ENCODE results near the gene ASL. TPM values are rescaled to one million over a fixed set of nuclear protein-coding genes. Genes with fewer than 3 reads are reported as not detected.

Gene ASL
- total and polyA plus RNA-seq, 4 donors, result 24.9 to 85.1 (median 58.4) TPM

DNA sequence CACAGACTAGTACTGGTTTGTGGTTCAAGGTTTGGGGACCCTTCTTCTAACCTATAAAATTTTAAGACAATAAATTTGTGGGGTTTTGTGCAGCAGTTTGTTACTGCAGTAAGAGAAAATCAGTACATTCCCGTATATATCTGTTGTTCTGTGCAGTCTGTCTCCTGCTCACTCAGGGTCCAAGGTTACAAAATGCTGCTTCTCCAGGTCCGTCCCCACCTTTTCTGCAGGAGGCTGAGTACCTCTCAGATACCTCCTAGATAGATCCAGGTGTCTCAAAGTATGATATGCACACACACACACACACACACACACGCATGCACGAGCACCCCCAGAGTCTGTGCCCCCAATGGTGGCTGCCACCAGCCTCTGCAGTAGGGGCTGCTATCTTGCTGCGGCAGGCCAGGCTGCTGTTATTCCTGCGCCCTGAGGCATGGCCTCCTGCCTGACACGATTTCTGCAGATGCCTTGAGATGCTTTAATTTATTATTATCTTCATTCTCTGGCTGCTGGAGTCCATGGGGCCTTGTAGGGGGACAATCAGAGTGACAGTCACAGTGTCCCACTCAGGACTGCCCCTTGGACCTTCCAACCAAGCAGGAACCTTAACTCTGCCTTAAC lies 25.2 kb upstream of the ASL start:
- ATAC-seq (ENCODE audit: insufficient read depth, low FRiP score) (peak; percentile 10), DNase-seq (no peak)
- 73 to 81% methylated on average over 7 of the region's 7 CpGs for WGBS, 2 donors

DNA sequence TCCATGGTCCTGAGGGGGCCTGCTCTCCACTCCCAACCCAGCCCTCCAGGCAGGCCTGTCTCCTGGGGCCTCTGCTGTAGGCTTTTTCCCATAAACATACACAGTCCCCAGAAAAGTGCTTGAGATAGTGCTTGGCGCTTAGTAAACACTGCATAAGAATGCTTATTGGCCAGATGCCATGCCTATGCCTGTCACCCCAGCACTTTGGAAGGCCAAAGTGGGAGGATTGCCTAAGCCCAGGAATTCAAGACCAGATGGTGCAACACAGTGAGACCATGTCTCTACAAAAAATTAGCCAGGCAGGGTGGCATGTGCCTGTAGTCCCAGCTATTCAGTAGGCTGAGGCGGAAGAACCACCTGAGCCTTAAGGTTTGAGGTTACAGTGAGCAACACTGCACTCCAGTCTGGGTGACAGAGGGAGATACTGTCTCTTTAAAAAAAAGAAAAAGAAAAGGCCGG lies 24.6 kb upstream of the ASL start:
- DNase-seq, result peak; percentile 83 to 91 (median 88)
- Histone ChIP-seq H3K27me3 (ENCODE audit: control insufficient read depth in 3 of 3, insufficient read depth in 3 of 3, low read length in 2 of 3) (no peaks in the 10 kb centered on the region), H3K9me3 (ENCODE audit: control insufficient read depth in 4 of 4, insufficient read depth in 3 of 4, low read length in 3 of 4) (no peaks in the 10 kb centered on the region), H3K36me3 (ENCODE audit: control insufficient read depth in 4 of 4, insufficient read depth in 4 of 4, low read length in 4 of 4) (no peaks in the 10 kb centered on the region), H3K9ac (ENCODE audit: insufficient read depth in 1 of 2, low read length in 2 of 2) (peak overlapping the region in 1 of 2 donors; percentile 16), H3K27ac (ENCODE audit: low read depth in 1 of 2, low read length in 1 of 2) (peak overlapping the region in 1 of 2 donors; percentile 75), H3K4me3 (no peak overlapping the region), H3K4me1 (ENCODE audit: control insufficient read depth in 5 of 5, insufficient read depth in 5 of 5, low read length in 5 of 5) (peaks cover 0 to 10% (median 0%) of the 10 kb centered on the region in 5 donors)
- TF ChIP-seq, protein P1, sequence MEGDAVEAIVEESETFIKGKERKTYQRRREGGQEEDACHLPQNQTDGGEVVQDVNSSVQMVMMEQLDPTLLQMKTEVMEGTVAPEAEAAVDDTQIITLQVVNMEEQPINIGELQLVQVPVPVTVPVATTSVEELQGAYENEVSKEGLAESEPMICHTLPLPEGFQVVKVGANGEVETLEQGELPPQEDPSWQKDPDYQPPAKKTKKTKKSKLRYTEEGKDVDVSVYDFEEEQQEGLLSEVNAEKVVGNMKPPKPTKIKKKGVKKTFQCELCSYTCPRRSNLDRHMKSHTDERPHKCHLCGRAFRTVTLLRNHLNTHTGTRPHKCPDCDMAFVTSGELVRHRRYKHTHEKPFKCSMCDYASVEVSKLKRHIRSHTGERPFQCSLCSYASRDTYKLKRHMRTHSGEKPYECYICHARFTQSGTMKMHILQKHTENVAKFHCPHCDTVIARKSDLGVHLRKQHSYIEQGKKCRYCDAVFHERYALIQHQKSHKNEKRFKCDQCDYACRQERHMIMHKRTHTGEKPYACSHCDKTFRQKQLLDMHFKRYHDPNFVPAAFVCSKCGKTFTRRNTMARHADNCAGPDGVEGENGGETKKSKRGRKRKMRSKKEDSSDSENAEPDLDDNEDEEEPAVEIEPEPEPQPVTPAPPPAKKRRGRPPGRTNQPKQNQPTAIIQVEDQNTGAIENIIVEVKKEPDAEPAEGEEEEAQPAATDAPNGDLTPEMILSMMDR (IDR thresholded peaks at IDR 0.05; ENCODE audit: control extremely low read depth, extremely low read depth), result no peak
- WGBS, 2 donors, result 62 to 78% methylated on average over 3 of the region's 3 CpGs
- ATAC-seq (ENCODE audit: insufficient read depth, low FRiP score), result peak; percentile 90

More for the DNA sequence above, 25.2 kb upstream of the ASL start:
- peak overlapping the region in 1 of 2 donors; percentile 16 for H3K9ac ChIP-seq (ENCODE audit: insufficient read depth in 1 of 2, low read length in 2 of 2)
- TF ChIP-seq, protein P1 (IDR thresholded peaks at IDR 0.05; ENCODE audit: control extremely low read depth, extremely low read depth), result no peak
- H3K36me3 ChIP-seq (ENCODE audit: control insufficient read depth in 4 of 4, insufficient read depth in 4 of 4, low read length in 4 of 4), result no peaks in the 10 kb centered on the region
- no peaks in the 10 kb centered on the region for H3K27me3 ChIP-seq (ENCODE audit: control insufficient read depth in 3 of 3, insufficient read depth in 3 of 3, low read length in 2 of 3)
- H3K4me1 ChIP-seq (ENCODE audit: control insufficient read depth in 5 of 5, insufficient read depth in 5 of 5, low read length in 5 of 5), result peaks cover 0 to 10% (median 0%) of the 10 kb centered on the region in 5 donors
- H3K4me3 ChIP-seq, result no peak overlapping the region
- H3K27ac ChIP-seq (ENCODE audit: low read depth in 1 of 2, low read length in 1 of 2), result peak overlapping the region in 1 of 2 donors; percentile 75
- H3K9me3 ChIP-seq (ENCODE audit: control insufficient read depth in 4 of 4, insufficient read depth in 3 of 4, low read length in 3 of 4), result no peaks in the 10 kb centered on the region

DNA sequence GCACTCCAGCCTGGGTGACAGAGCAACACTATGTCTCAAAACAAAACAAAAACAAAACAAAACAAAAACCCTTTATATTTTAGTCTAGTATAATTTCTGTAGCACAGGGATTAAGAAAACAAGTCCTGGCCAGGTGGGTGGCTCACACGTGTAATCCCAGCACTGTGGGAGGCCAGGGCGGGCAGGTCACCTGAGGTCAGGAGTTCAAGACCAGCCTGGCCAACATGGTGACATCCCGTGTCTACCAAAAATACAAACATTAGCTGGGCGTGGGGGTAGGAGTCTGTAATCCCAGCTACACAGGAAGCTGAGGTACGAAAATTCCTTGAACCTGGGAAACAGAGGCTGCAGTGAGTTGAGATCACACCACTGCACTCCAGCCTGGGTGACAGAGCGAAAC lies 23.2 kb upstream of the ASL start:
- ATAC-seq (ENCODE audit: insufficient read depth, low FRiP score) (no peak), DNase-seq (no peak)
- Histone ChIP-seq H3K27ac (ENCODE audit: low read depth in 1 of 2, low read length in 1 of 2) (no peak overlapping the region), H3K27me3 (ENCODE audit: control insufficient read depth in 3 of 3, insufficient read depth in 3 of 3, low read length in 2 of 3) (no peaks in the 10 kb centered on the region), H3K4me1 (ENCODE audit: control insufficient read depth in 5 of 5, insufficient read depth in 5 of 5, low read length in 5 of 5) (peaks cover 0 to 10% (median 0%) of the 10 kb centered on the region in 5 donors), H3K36me3 (ENCODE audit: control insufficient read depth in 4 of 4, insufficient read depth in 4 of 4, low read length in 4 of 4) (no peaks in the 10 kb centered on the region), H3K4me3 (no peak overlapping the region), H3K9ac (ENCODE audit: insufficient read depth in 1 of 2, low read length in 2 of 2) (no peak overlapping the region), H3K9me3 (ENCODE audit: control insufficient read depth in 4 of 4, insufficient read depth in 3 of 4, low read length in 3 of 4) (no peaks in the 10 kb centered on the region)
- 84 to 89% methylated on average over 6 of the region's 6 CpGs for WGBS, 2 donors
- TF ChIP-seq, protein P1 (IDR thresholded peaks at IDR 0.05; ENCODE audit: control extremely low read depth, extremely low read depth), result no peak

Measured in lung (tissue), 12 donors.